HCT116 (cell line): ENCODE results near the gene TTLL10.

Source experiments
- CBX3 ChIP-seq: IDR thresholded peaks from 2 replicates; pipeline ENCODE4 v1.6.1; 2012; ENCODE audit warnings: low read depth
- CTCF ChIP-seq, 3 experiments: fragments of 200-600 bp in 1 of 3; sonication (generic) in 1 of 3; IDR thresholded peaks in 2 of 3; conservative IDR thresholded peaks in 1 of 3; 2 replicates each; pipeline ENCODE4 v1.5.1; 2012 to 2017; ENCODE audit warnings: low read depth in 2 of 3, low read length in 2 of 3, antibody characterized with exemption in 1 of 3, borderline replicate concordance in 1 of 3, control low read depth in 1 of 3, mild to moderate bottlenecking in 1 of 3, mixed read lengths in 1 of 3, mixed run types in 1 of 3, moderate library complexity in 1 of 3; ENCODE audit not compliant: insufficient read depth in 1 of 3
- EGR1 ChIP-seq: IDR thresholded peaks from 2 replicates; pipeline ENCODE4 v1.6.1; 2012; ENCODE audit warnings: low read depth
- EZH2 ChIP-seq: fragments of 200-600 bp; sonication (generic); IDR thresholded peaks from 2 replicates; pipeline ENCODE4 v1.6.1; 2017; ENCODE audit warnings: antibody characterized with exemption, mixed run types
- EZH2phosphoT487 ChIP-seq: fragments of 200-600 bp; IDR thresholded peaks from 2 replicates; pipeline ENCODE4 v1.6.1; 2018; ENCODE audit warnings: antibody characterized with exemption, borderline replicate concordance
- JUND ChIP-seq: IDR thresholded peaks from 2 replicates; pipeline ENCODE4 v1.6.1; 2012
- POLR2A ChIP-seq: IDR thresholded peaks from 2 replicates; pipeline ENCODE4 v1.7.0; 2011; ENCODE audit warnings: borderline replicate concordance; ENCODE audit not compliant: insufficient read depth, insufficient read length; ENCODE audit errors: extremely low read depth
- POLR2AphosphoS5 ChIP-seq: IDR thresholded peaks from 2 replicates; pipeline ENCODE4 v1.6.1; 2011; ENCODE audit warnings: mild to moderate bottlenecking, low read depth, low read length, moderate library complexity
- RAD21 ChIP-seq: IDR thresholded peaks from 2 replicates; pipeline ENCODE4 v1.6.1; 2012; ENCODE audit warnings: low read depth, mild to moderate bottlenecking
- REST ChIP-seq: IDR thresholded peaks from 2 replicates; pipeline ENCODE4 v1.6.1; 2012; ENCODE audit warnings: low read depth
- ZBTB33 ChIP-seq: IDR thresholded peaks from 2 replicates; pipeline ENCODE4 v1.6.1; 2011; ENCODE audit warnings: mild to moderate bottlenecking, low read length, moderate library complexity; ENCODE audit not compliant: insufficient replicate concordance; ENCODE audit errors: extremely low read depth

GRCh38 chr1:1244192-1244811, 70.6 kb downstream of the TTLL10 start:
- TF ChIP-seq ZBTB33 (no peak), RAD21 (no peak), REST (no peak), POLR2AphosphoS5 (no peak), EGR1 (no peak), CTCF (IDR thresholded peaks at IDR 0.05 in 2 of 3, conservative IDR thresholded peaks at IDR 0.05 in 1 of 3; ENCODE audit: borderline replicate concordance in 1 of 3, insufficient read depth in 1 of 3, low read depth in 2 of 3, low read length in 2 of 3) (no peak), POLR2A (no peak), EZH2phosphoT487 (no peak), JUND (no peak), CBX3 (no peak), EZH2 (no peak)
